GM18511 (cell line): ENCODE data around the gene TFF3.

Experiments used
- ATAC-seq: cut with Tn5 transposase; IDR thresholded peaks from one replicate; pipeline ENCODE4 v1.9.1; 2021; ENCODE audit warnings: mild to moderate bottlenecking, moderate library complexity; ENCODE audit not compliant: unreplicated experiment

The TFF3 gene

DNA sequence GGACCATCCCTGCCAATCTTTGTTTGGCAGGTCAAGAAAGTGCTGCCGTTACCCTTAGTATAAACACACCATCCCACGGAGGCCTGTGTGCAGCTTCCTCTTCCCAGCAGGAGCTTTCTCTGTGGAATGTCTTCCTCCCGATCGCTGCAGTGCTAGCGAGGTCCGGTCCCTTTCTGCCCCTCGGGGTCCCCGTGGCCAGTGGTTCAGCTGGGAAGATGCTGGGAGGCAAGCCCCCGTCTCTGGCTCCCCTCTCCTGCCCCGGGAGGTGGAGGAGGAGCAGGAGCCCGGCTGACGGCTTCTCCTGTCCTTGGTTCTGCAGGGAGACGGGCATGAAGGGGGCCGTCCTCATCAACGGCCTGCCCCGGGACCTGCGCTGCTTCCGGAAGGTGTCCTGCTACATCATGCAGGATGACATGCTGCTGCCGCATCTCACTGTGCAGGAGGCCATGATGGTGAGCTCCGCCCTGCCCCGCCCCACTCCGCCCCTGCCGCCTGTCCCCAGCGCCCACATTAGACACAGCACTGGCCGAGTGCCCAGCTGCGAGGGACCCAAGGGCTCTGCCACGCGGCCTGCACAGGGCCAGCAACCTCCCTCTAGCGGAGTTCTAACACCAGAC lies 42.1 kb downstream of the TFF3 start:
- ATAC-seq, result no peak

DNA sequence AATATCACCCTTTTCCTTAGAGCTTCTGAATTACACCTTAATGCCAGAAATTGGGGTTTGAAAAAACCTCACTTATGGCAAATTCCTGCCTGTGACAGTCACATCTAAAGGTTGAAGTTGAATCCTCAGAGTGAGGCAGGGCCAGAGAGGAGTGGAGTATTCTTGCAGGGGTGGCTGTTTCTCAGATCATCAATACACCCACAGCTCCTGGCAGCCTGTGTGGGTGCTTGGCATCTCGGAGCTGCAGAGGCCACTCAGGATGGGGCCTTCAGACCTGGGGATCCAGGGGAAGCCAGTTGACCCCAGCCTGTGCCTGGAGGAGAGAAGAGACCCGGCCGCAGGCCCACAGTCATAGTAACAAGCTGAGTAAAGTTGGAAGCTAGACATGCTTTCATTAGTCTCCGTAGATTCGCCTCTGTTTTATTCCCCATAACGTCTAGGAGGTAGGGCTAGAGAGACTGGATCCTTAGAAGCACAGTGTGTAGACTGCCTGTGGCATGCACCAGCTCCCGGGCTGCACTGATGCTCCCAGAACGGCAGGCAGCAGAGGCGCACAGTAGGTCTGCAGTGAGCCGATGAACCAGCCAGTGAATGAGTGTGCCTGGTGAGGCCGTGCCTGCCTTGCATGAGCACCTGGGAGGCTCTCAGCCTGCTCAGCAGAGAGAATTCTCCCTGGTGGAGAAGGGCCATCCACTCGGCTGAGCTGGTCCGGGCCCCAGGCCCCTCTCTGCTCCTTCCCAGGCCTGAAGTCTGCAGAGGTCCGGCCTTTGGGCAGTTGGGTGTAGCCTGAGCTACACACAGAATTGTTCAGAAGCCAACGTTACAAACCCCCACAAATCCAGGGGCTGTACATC lies 42.9 kb downstream of the TFF3 start:
- no peak for ATAC-seq

DNA sequence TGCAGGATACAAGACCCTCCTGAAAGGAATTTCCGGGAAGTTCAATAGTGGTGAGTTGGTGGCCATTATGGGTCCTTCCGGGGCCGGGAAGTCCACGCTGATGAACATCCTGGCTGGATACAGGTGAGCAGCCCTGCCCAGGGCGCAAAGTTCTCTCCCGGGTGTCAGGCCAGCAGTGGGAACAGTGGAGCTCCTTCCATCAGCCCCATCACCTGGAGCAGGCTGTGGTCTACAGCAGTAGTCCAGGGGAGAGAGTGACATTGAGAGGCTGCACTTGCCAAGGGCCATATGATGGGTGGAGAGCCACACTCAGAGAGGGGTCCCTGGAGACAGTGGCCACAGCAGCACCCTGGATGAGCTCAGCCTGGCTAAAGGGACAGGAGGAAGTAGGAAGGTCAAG lies 44.1 kb downstream of the TFF3 start:
- no peak for ATAC-seq

DNA sequence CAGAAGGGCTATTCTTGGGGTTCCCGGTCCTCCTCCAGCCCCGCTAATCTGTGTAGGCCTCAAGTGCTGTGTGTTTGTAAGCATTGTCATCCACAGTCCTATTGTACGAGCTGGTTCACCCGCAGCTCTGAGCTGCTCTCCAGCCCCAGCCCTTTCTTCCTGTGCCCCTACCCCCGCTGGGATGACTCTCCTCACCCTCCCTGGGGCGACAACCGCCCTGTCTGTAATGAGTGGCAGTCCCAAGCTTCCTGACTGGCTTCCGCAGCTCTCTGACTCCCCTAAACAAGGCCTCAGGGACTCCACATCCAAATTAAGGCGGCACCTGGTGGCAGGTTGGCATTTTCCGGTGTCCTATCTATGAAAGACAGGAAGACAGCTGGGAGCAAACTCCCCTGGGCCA lies 45.8 kb downstream of the TFF3 start:
- ATAC-seq, result no peak

DNA sequence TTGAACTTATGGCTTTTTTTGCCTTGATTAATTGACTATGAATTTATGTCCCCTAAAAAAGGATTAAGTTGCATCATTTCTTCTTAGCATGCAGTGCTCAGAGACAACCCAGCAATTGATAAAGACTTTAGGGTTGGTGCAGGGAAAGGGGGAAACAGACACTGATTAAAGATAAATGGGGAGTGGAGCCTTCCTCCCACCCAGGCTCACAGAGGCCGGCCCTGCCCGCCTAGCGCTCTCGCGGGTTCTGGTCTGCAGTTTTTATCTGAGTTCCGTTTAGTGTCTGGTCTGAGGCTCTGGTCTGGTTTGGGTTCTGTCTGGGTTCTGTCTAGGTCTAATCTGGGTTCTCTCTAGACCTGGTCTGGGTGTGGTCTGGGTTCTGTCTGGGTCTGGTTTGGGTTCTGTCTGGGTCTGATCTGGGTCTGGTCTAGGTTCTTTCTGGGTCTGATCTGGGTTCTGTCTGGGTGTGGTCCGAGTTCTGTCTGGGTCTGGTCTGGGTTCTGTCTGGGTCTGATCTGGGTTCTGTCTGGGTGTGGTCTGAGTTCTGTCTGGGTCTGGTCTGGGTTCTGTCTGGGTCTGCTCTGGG lies 48.1 kb downstream of the TFF3 start:
- no peak for ATAC-seq

DNA sequence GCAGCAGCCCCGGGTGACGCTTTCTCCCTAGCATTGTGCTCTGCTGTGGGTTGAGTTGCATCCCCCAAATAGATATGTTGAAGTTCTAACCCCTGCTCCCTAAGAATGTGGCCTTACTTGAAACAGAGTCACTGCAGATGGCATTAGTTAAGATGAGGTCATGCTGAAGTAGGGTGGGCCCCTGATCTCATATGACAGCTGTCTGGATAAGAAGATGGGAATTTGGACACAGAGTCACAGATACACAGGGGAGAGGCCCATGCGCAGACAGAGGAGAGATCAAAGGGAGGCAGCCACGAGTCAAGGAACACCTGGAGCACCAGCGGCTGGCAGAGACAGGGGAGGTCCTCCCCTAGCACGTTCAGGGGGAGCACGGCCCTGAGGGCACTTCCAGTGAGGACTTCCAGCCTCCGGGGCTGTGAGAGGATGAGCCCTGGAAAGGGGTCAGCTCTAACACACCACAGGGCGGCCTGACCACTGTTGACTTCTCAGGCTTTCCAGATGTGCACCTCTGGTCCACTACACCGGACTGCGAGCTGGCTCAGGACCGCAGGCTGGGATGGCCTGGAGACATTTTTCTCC lies 49.9 kb downstream of the TFF3 start:
- no peak for ATAC-seq

DNA sequence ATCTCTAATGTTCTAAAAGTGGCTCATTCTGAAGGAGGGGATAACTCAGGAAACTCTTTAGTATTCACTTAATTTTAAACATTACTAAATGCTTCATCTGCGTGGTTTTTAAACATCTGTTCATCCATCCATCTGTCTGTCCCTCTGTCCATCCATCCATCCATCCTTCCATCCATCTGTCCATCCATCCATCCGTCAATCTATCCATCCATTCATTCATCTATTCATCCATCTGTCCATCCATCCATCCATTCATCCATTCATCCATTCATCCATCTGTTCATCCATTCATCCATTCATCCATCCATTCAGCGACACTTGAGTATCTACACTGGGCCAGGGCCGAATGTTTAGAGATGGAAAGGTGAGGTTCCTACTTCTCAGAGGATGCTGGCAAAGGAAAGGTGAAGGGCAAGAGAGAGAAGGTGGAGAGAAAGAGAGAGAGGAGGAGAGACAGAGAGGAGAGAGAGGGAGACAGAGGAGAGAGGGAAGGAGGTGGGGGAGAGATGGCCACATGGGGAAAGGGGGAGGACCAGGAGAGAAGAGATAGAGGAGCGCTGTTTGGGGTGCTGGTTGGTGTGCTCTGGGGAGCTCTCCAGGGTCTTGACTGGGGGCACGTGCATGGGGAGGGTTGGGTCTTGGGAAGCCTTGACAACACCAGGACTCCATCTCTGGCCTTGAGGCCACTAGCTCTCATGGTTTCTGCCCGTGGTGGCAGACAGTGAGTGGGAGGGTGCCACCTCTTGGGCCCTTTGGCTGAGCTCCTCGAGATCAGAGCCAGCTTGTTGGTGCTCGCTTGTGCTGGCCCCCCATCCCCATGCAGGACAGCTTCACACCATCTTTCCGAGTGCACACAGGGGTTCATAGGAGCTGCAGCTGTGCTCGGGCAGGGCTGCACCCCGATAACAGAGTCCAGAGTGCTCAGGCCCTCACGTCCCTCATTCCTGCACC lies 50.7 kb downstream of the TFF3 start:
- no peak for ATAC-seq

DNA sequence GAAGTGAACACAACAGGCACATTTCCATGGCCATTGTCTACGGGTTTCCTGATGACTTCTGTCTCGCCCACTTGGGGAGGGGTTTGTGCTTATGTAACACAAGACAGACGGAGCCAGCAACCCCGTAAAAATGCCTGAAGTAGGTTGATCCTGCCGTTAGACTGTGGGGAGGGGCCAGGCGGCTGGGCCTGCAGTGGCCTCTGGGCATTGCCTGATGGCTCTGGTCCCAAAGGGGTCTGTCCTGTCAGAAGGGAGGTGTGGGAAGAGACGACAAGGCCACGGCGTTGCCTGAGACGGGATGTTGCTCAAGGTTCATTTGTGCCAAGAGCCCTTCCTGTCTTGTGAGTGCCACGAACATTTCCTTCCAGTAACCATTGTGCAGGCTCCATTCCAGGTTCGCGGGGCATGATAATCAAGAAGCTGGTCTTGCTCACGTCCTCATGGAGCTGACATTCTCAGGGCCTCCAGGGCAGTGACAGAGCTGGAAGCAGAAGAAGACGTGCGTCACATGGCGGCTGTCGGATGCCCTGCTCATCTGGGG lies 51.5 kb downstream of the TFF3 start:
- no peak for ATAC-seq

DNA sequence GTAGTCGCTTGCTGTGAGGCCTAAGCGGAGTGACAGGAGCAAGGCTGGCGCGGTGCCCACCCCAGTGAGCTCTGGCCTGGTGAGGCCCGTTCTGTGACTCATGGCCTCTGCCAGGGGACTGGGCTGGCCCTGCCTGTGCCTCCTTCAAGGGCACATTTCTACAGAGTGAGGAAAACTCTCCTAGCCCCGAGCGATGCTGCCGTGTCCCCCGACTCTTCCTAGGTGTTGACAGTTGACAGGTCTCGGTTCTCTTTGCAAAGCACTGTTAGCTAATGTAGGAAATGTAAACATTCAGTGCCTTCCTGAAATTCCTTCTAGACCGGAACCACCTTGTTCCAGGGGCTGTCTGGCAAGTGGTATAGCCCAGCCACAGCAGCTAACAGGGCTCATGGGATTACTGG lies 52.4 kb downstream of the TFF3 start:
- no peak for ATAC-seq

DNA sequence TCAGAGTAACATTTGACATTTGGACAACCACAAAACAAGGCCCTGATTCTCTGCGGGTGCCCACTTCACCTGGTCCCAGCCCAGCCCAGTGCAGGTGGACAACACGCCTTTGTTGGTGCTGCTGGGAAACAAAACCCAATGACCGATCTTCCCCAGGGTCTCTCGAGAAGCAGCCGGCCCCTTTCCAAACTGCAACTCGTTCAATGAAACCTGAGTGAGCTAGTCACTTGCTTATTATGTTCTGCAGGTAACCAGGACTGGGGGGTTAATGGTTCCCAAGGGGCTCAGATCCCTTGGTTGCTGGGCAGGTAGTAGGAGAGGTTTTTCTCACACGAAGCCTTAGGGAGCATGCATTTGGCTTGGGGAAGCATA lies 53.4 kb downstream of the TFF3 start:
- ATAC-seq, result no peak
